OCI-LY3 (cell line): Measurements from ENCODE around the gene MC2R.

Experiments
- H2AFZ ChIP-seq: fragments of 200-600, 300-600 bp; shearing (Covaris generic); 2 replicates; pipeline ENCODE4 v1.6.0; 2014; ENCODE audit warnings: antibody characterized with exemption, low read depth, low read length
- H3K27ac ChIP-seq: fragments of 200-600, 300-600 bp; sonication (generic); 2 replicates; pipeline ENCODE4 v1.5.1; 2014; ENCODE audit warnings: mild to moderate bottlenecking, low read length, moderate library complexity, mixed read lengths
- H3K27me3 ChIP-seq: fragments of 200-600, 300-600 bp; sonication (generic); 2 replicates; pipeline ENCODE4 v1.6.1; 2014; ENCODE audit warnings: low read depth, low read length, mixed read lengths
- H3K36me3 ChIP-seq: fragments of 200-600, 300-600 bp; sonication (generic); replicated peaks from 2 replicates; pipeline ENCODE3; 2014; ENCODE audit warnings: low read depth, low read length, mixed read lengths
- H3K4me1 ChIP-seq: fragments of 300-600, 200-600 bp; sonication (generic); 2 replicates; pipeline ENCODE4 v1.6.1; 2014; ENCODE audit warnings: low read length, mixed read lengths
- H3K4me2 ChIP-seq: fragments of 200-600, 300-600 bp; sonication (generic); 2 replicates; pipeline ENCODE4 v1.6.1; 2014; ENCODE audit warnings: low read length, mixed read lengths
- H3K4me3 ChIP-seq: fragments of 300-600, 200-600 bp; sonication (generic); 2 replicates; pipeline ENCODE4 v1.5.1; 2014; ENCODE audit warnings: antibody characterized with exemption, mild to moderate bottlenecking, low read length, moderate library complexity
- H3K79me2 ChIP-seq: fragments of 300-600, 200-600 bp; shearing (Covaris generic); 2 replicates; pipeline ENCODE4 v1.6.1; 2014; ENCODE audit warnings: mild to moderate bottlenecking, low read length, mixed read lengths
- H3K9ac ChIP-seq: fragments of 300-600, 200-600 bp; shearing (Covaris generic); 2 replicates; pipeline ENCODE4 v1.6.0; 2014; ENCODE audit warnings: mild to moderate bottlenecking, low read length, moderate library complexity
- H3K9me3 ChIP-seq: fragments of 200-600, 300-600 bp; shearing (Covaris generic); 2 replicates; pipeline ENCODE4 v1.6.1; 2014; ENCODE audit warnings: low read length, mixed read lengths; ENCODE audit not compliant: insufficient read depth
- H4K20me1 ChIP-seq: fragments of 200-600, 300-600 bp; sonication (generic); 2 replicates; pipeline ENCODE4 v1.6.1; 2016; ENCODE audit warnings: low read length, mixed read lengths; ENCODE audit not compliant: insufficient read depth
- CTCF ChIP-seq: fragments of 200-600, 300-600 bp; sonication (generic); IDR thresholded peaks from 2 replicates; pipeline ENCODE4 v1.5.1; 2014; ENCODE audit warnings: antibody characterized with exemption, low read length, low read depth
- EZH2phosphoT487 ChIP-seq: fragments of 200-600 bp; shearing (Covaris generic); IDR thresholded peaks from 2 replicates; pipeline ENCODE4 v1.6.1; 2018; ENCODE audit warnings: antibody characterized with exemption, mixed run types, low read depth

MC2R gene

DNA sequence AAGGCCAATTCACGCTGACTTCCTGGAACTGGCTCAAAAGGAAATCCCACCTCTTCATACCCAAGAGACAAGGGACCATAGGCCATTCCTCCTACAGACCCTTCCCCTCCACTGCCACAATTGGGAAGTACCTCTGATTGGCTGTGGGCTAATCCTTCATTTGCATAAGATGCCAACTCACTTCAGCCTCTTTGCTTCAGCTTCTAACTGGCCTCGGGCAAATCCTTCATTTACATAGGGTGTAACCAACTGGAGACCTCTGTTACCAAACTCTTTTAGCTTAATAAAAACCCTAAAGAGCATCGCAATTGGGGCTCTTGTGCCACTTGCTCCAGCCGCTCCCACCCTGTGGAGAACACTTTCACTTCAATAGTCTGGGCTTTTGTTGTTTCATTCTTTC lies 38.2 kb downstream of the MC2R start:
- H3K4me1 ChIP-seq: peaks cover 6% of the 10 kb centered on the region; the same call in 1 of the 2 replicates
- TF ChIP-seq CTCF: no peak
- TF ChIP-seq EZH2phosphoT487: no peak
- H3K4me2 ChIP-seq: no peak overlapping the region
- H3K9ac ChIP-seq: no peak overlapping the region
- no peak overlapping the region for H3K4me3 ChIP-seq
- no peaks in the 10 kb centered on the region for H4K20me1 ChIP-seq
- no peaks in the 10 kb centered on the region for H3K27me3 ChIP-seq
- H3K27ac ChIP-seq: no peak overlapping the region
- no peak overlapping the region for H2AFZ ChIP-seq
- no peaks in the 10 kb centered on the region for H3K36me3 ChIP-seq
- H3K9me3 ChIP-seq: no peaks in the 10 kb centered on the region
- no peaks in the 10 kb centered on the region for H3K79me2 ChIP-seq

GRCh38 chr18:13874558-13874957 lies 40.8 kb downstream of the MC2R start:
- Histone ChIP-seq H3K9ac (no peak overlapping the region), H3K36me3 (no peaks in the 10 kb centered on the region), H3K27ac (no peak overlapping the region), H3K9me3 (no peaks in the 10 kb centered on the region), H2AFZ (no peak overlapping the region), H3K4me3 (no peak overlapping the region), H3K4me2 (no peak overlapping the region), H3K27me3 (no peaks in the 10 kb centered on the region), H3K4me1 (peaks cover 6% of the 10 kb centered on the region; the same call in 1 of the 2 replicates), H3K79me2 (no peaks in the 10 kb centered on the region), H4K20me1 (no peaks in the 10 kb centered on the region)
- TF ChIP-seq EZH2phosphoT487 (no peak), CTCF (peak; percentile 65)

DNA sequence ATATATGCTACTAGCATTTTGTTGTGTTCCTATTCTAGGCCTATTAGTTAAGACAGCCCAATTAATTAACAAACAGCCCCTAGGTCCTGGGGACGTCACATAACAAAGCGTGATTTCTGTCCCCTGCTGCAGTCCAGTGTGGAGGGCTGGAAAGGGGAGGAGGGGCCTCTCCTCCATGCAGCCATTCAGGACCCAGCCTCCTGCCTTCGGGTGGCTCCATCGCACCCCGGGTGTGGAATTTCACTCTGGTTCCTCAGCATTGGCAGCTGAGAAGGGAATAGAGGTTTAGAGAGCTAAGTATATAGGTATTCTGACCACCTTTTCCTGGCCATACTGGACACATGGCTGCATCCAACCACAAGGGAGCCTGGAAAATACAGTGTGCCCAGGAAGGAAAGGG lies 42.4 kb downstream of the MC2R start:
- no peaks in the 10 kb centered on the region for H3K9me3 ChIP-seq
- H3K27me3 ChIP-seq: no peaks in the 10 kb centered on the region

GRCh38 chr18:13872373-13872772 lies 43.0 kb downstream of the MC2R start:
- Histone ChIP-seq H3K4me1 (peaks cover 4% of the 10 kb centered on the region; the same call in 1 of the 2 replicates), H3K9me3 (no peaks in the 10 kb centered on the region), H3K9ac (no peak overlapping the region), H2AFZ (no peak overlapping the region), H3K4me3 (no peak overlapping the region), H3K79me2 (no peaks in the 10 kb centered on the region), H3K27me3 (no peaks in the 10 kb centered on the region), H3K4me2 (no peak overlapping the region), H3K36me3 (no peaks in the 10 kb centered on the region), H4K20me1 (no peaks in the 10 kb centered on the region), H3K27ac (no peak overlapping the region)
- TF ChIP-seq EZH2phosphoT487 (no peak), CTCF (no peak)

More for the DNA sequence above, 42.4 kb downstream of the MC2R start:
- H3K36me3 ChIP-seq: no peaks in the 10 kb centered on the region
- no peaks in the 10 kb centered on the region for H3K79me2 ChIP-seq
- H3K4me1 ChIP-seq: peaks cover 6% of the 10 kb centered on the region; the same call in 1 of the 2 replicates
- no peak overlapping the region for H3K4me2 ChIP-seq
- no peak overlapping the region for H3K4me3 ChIP-seq
- H2AFZ ChIP-seq: no peak overlapping the region
- no peaks in the 10 kb centered on the region for H4K20me1 ChIP-seq
- H3K9ac ChIP-seq: no peak overlapping the region
- no peak overlapping the region for H3K27ac ChIP-seq
- TF ChIP-seq EZH2phosphoT487 (no peak), CTCF (no peak)
